Neural cell (in vitro differentiated cells): Measurements from ENCODE around the gene PPIL6. TPM values are rescaled to one million over a fixed set of nuclear protein-coding genes. Genes with fewer than 3 reads are reported as not detected.

Experiments
- H2AFZ ChIP-seq: fragments of 200-600, 300-800 bp; sonication (generic), shearing (Covaris generic); 2 replicates; pipeline ENCODE4 v1.6.0; 2014; ENCODE audit warnings: low read depth, mild to moderate bottlenecking, antibody characterized with exemption, low read length, moderate library complexity
- H3F3A ChIP-seq: fragments of 200-600 bp; shearing (Covaris generic); 2 replicates; pipeline ENCODE4 v1.6.1; 2016; ENCODE audit warnings: mild to moderate bottlenecking, moderate library complexity, mixed read lengths, antibody characterized with exemption, low read length; ENCODE audit not compliant: insufficient read depth, poor library complexity, severe bottlenecking
- H3K27ac ChIP-seq: fragments of 200-600, 300-800 bp; sonication (generic), shearing (Covaris generic); 2 replicates; pipeline ENCODE4 v1.5.1; 2014; ENCODE audit warnings: mild to moderate bottlenecking, low read length, moderate library complexity
- H3K27me3 ChIP-seq: fragments of 300-800, 200-600 bp; sonication (generic), shearing (Covaris generic); 2 replicates; pipeline ENCODE4 v1.6.0; 2014; ENCODE audit warnings: mild to moderate bottlenecking, low read depth, low read length, moderate library complexity; ENCODE audit not compliant: insufficient read depth
- H3K36me3 ChIP-seq: fragments of 300-800, 200-600 bp; sonication (generic), shearing (Covaris generic); 2 replicates; pipeline ENCODE4 v1.5.1; 2014; ENCODE audit warnings: mild to moderate bottlenecking, antibody characterized with exemption, low read length, moderate library complexity; ENCODE audit not compliant: insufficient read depth
- H3K4me2 ChIP-seq: fragments of 300-800, 200-600 bp; sonication (generic), shearing (Covaris generic); 2 replicates; pipeline ENCODE4 v1.6.0; 2014; ENCODE audit warnings: mild to moderate bottlenecking, low read length
- H3K4me3 ChIP-seq: fragments of 300-800, 200-600 bp; sonication (generic), shearing (Covaris generic); 2 replicates; pipeline ENCODE4 v1.5.1; 2014; ENCODE audit warnings: mild to moderate bottlenecking, low read length, moderate library complexity
- H3K79me2 ChIP-seq: fragments of 200-600 bp; shearing (Covaris generic); replicated peaks from 2 replicates; pipeline ENCODE4 v1.6.0; 2014; ENCODE audit warnings: mild to moderate bottlenecking, low read length, moderate library complexity; ENCODE audit not compliant: insufficient read depth
- H3K9ac ChIP-seq: fragments of 300-800, 200-600 bp; sonication (generic), shearing (Covaris generic); 2 replicates; pipeline ENCODE4 v1.6.1; 2016; ENCODE audit warnings: mild to moderate bottlenecking, low read length, mixed read lengths
- H3K9me2 ChIP-seq: fragments of 200-600 bp; shearing (Covaris generic); 2 replicates; pipeline ENCODE4 v1.6.1; 2016; ENCODE audit warnings: mild to moderate bottlenecking, low read length, mixed read lengths; ENCODE audit not compliant: insufficient read depth
- H3K9me3 ChIP-seq: fragments of 200-600, 300-800 bp; sonication (generic), shearing (Covaris generic); 2 replicates; pipeline ENCODE4 v1.6.1; 2016; ENCODE audit warnings: mild to moderate bottlenecking, mixed run types, low read length, moderate library complexity, mixed read lengths
- H4K20me1 ChIP-seq: fragments of 200-600 bp; shearing (Covaris generic); 2 replicates; pipeline ENCODE4 v1.6.1; 2016; ENCODE audit warnings: mild to moderate bottlenecking, mixed run types; ENCODE audit not compliant: insufficient read depth
- CTCF ChIP-seq: fragments of 450-650 bp; IDR thresholded peaks from 2 replicates; pipeline ENCODE4 v1.5.1; 2014; ENCODE audit warnings: antibody characterized with exemption, mild to moderate bottlenecking, moderate library complexity; ENCODE audit not compliant: poor library complexity, severe bottlenecking
- EP300 ChIP-seq: fragments of 450-650 bp; conservative IDR thresholded peaks from 2 replicates; pipeline ENCODE4 v1.6.1; 2014; ENCODE audit warnings: antibody characterized with exemption, mild to moderate bottlenecking, moderate library complexity; ENCODE audit not compliant: poor library complexity, severe bottlenecking
- EZH2 ChIP-seq: fragments of 200-600, 300-800 bp; shearing (Covaris generic), sonication (generic); IDR thresholded peaks from 2 replicates; pipeline ENCODE4 v1.6.1; 2014; ENCODE audit warnings: antibody characterized with exemption, low read length, borderline replicate concordance, mild to moderate bottlenecking; ENCODE audit not compliant: insufficient read depth, poor library complexity, severe bottlenecking
- MXI1 ChIP-seq: fragments of 450-650 bp; conservative IDR thresholded peaks from 2 replicates; pipeline ENCODE4 v1.6.1; 2014; ENCODE audit warnings: antibody characterized with exemption, mild to moderate bottlenecking; ENCODE audit not compliant: poor library complexity, severe bottlenecking
- POLR2AphosphoS5 ChIP-seq: IDR thresholded peaks from 2 replicates; pipeline ENCODE4 v1.6.1; 2012
- RAD21 ChIP-seq: fragments of 450-650 bp; conservative IDR thresholded peaks from 2 replicates; pipeline ENCODE4 v1.6.1; 2014; ENCODE audit warnings: antibody characterized with exemption, mild to moderate bottlenecking, moderate library complexity
- REST ChIP-seq: IDR thresholded peaks from 2 replicates; pipeline ENCODE4 v1.6.1; 2012; ENCODE audit warnings: borderline replicate concordance
- SMC3 ChIP-seq: fragments of 450-650 bp; conservative IDR thresholded peaks from 2 replicates; pipeline ENCODE4 v1.6.1; 2014; ENCODE audit warnings: antibody characterized with exemption, mild to moderate bottlenecking, moderate library complexity; ENCODE audit not compliant: poor library complexity
- TAF1 ChIP-seq: IDR thresholded peaks from 2 replicates; pipeline ENCODE4 v1.6.1; 2012; ENCODE audit warnings: low read depth
- polyA plus RNA-seq: library from polyadenylated mRNA; depleted of rRNA; stranded (reverse); fragments of >200 nt; gene quantifications from 2 replicates; pipeline ENCODE4 v1.2.3, GENCODE V29; 2014

The PPIL6 gene
- polyA plus RNA-seq, 1 donor from 2014 or later: 11.8 TPM

- no peak for TF ChIP-seq EZH2
- no peak for TF ChIP-seq EP300
- no peak for TF ChIP-seq POLR2AphosphoS5
- no peak for TF ChIP-seq RAD21
- TF ChIP-seq SMC3: no peak
- TF ChIP-seq TAF1: no peak
- TF ChIP-seq MXI1: no peak
- TF ChIP-seq REST: no peak
- TF ChIP-seq CTCF: no peak
Measured at GRCh38 chr6:109429496-109429895, 10.9 kb downstream of the PPIL6 start.

GRCh38 chr6:109428889-109429477, 11.4 kb downstream of the PPIL6 start:
- H3K79me2 ChIP-seq: no peaks in the 10 kb centered on the region
- TF ChIP-seq SMC3 (no peak), REST (no peak), TAF1 (no peak), EP300 (no peak), MXI1 (no peak), CTCF (no peak), RAD21 (no peak), POLR2AphosphoS5 (no peak)
- H3K36me3 ChIP-seq: no peaks in the 10 kb centered on the region
- no peak overlapping the region for H3K4me3 ChIP-seq
- H3K27ac ChIP-seq: no peak overlapping the region
- no peak overlapping the region for H3K9ac ChIP-seq
- H3K4me2 ChIP-seq: no peak overlapping the region
- no peaks in the 10 kb centered on the region for H3F3A ChIP-seq
- no peaks in the 10 kb centered on the region for H4K20me1 ChIP-seq
- no peaks in the 10 kb centered on the region for H3K9me3 ChIP-seq
- H3K9me2 ChIP-seq: no peaks in the 10 kb centered on the region
- H2AFZ ChIP-seq: no peak overlapping the region
- no peaks in the 10 kb centered on the region for H3K27me3 ChIP-seq

More at GRCh38 chr6:109429496-109429895, 10.9 kb downstream of the PPIL6 start:
- Histone ChIP-seq H3K4me3 (no peak overlapping the region), H3K9me3 (no peaks in the 10 kb centered on the region), H4K20me1 (no peaks in the 10 kb centered on the region), H3K4me2 (no peak overlapping the region), H3K27me3 (no peaks in the 10 kb centered on the region), H3K9ac (no peak overlapping the region), H2AFZ (no peak overlapping the region), H3K36me3 (no peaks in the 10 kb centered on the region), H3K79me2 (no peaks in the 10 kb centered on the region), H3K27ac (no peak overlapping the region), H3K9me2 (no peaks in the 10 kb centered on the region), H3F3A (no peaks in the 10 kb centered on the region)
